Right lobe of liver (tissue), 4 donors: ENCODE measurements around the gene CAPN5.

Experiments
- CTCF ChIP-seq, 4 donors: fragments of 200-600 bp in 3 of 4; fragments of 450-650 bp in 1 of 4; IDR thresholded peaks; one replicate each; pipeline versions ENCODE4 v1.5.1 to v1.8.0; 2016 to 2022; ENCODE audit warnings: antibody characterized with exemption in 4 of 4, mild to moderate bottlenecking in 2 of 4
- POLR2A ChIP-seq: fragments of 450-650 bp; IDR thresholded peaks from one replicate; pipeline ENCODE4 v1.6.1; 2017; ENCODE audit warnings: antibody characterized with exemption, mild to moderate bottlenecking
- donor health status: DM: no; HTN: no; CAD: no.
- donor health status: DM: no; HTN: no; CAD: no.
- donor health status: DM: no; HTN: yes; CAD: no.

GRCh38 chr11:77119531-77119936, 52.8 kb downstream of the CAPN5 start:
- no peak for TF ChIP-seq CTCF (IDR thresholded peaks at IDR 0.05)
- no peak for TF ChIP-seq POLR2A
